Keratinocyte (primary cell): ENCODE measurements around the gene RWDD1.
"Not testable (repeated sequence)": the region's sequence is repeated elsewhere in the genome, so short reads cannot be mapped to it uniquely, and the experiment has no call there.

Experiments used
- EZH2 ChIP-seq: IDR thresholded peaks from one replicate; pipeline ENCODE4 v1.6.1; 2012; ENCODE audit warnings: inconsistent platforms, mild to moderate bottlenecking, low read length, moderate library complexity
- TF ChIP-seq, protein P1 (sequence below), 3 experiments: IDR thresholded peaks in 1 of 3; conservative IDR thresholded peaks in 1 of 3; optimal IDR thresholded peaks in 1 of 3; 2 replicates in 2 of 3; 3 replicates in 1 of 3; pipeline versions ENCODE3 to v1.5.1; 2011; ENCODE audit warnings: low read length in 3 of 3, mild to moderate bottlenecking in 3 of 3, moderate library complexity in 2 of 3, control low read depth in 1 of 3, inconsistent platforms in 1 of 3; ENCODE audit not compliant: insufficient read depth in 2 of 3; ENCODE audit errors: extremely low read depth in 1 of 3

DNA sequence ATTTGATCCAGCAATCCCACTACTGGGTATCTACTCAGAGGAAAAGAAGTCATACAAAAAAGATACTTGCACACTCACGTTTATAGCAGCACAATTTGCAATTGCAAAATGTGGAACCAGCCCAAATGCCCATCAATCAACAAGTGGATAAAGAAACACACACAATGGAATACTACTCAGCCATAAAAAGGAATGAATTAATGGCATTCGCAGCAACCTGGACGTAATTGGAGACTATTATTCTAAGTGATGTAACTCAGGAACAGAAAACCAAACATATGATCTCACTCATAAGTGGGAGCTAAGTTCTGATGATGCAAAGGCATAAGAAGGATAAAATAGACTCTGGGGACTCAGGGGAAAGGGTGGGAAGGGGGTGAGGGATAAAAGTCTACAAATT lies 33.6 kb downstream of the RWDD1 start:
- TF ChIP-seq, protein P1, sequence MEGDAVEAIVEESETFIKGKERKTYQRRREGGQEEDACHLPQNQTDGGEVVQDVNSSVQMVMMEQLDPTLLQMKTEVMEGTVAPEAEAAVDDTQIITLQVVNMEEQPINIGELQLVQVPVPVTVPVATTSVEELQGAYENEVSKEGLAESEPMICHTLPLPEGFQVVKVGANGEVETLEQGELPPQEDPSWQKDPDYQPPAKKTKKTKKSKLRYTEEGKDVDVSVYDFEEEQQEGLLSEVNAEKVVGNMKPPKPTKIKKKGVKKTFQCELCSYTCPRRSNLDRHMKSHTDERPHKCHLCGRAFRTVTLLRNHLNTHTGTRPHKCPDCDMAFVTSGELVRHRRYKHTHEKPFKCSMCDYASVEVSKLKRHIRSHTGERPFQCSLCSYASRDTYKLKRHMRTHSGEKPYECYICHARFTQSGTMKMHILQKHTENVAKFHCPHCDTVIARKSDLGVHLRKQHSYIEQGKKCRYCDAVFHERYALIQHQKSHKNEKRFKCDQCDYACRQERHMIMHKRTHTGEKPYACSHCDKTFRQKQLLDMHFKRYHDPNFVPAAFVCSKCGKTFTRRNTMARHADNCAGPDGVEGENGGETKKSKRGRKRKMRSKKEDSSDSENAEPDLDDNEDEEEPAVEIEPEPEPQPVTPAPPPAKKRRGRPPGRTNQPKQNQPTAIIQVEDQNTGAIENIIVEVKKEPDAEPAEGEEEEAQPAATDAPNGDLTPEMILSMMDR (optimal IDR thresholded peaks at IDR 0.05 in 1 of 3, IDR thresholded peaks at IDR 0.05 in 1 of 3, conservative IDR thresholded peaks at IDR 0.05 in 1 of 3; ENCODE audit: extremely low read depth in 1 of 3, insufficient read depth in 2 of 3, low read length in 3 of 3): not testable (repeated sequence)
- not testable (repeated sequence) for TF ChIP-seq EZH2
